HUES6 (cell line): Measurements from ENCODE around the gene GALT.
A peak's percentile ranks its signal among the peaks of the same experiment; 100 is the strongest.

Experiments used
- H3K27ac ChIP-seq: 2 replicates; pipeline ENCODE4 v1.7.0; 2013; ENCODE audit warnings: low read depth, mild to moderate bottlenecking, low read length, inconsistent platforms
- H3K27me3 ChIP-seq: 2 replicates; pipeline ENCODE4 v1.6.1; 2013; ENCODE audit warnings: low read length; ENCODE audit not compliant: control insufficient read depth, insufficient read depth
- H3K36me3 ChIP-seq: 2 replicates; pipeline ENCODE4 v1.6.1; 2013; ENCODE audit warnings: low read length; ENCODE audit not compliant: control insufficient read depth, insufficient read depth
- H3K4me1 ChIP-seq: 2 replicates; pipeline ENCODE4 v1.6.1; 2013; ENCODE audit warnings: low read length; ENCODE audit not compliant: control insufficient read depth, insufficient read depth
- H3K4me3 ChIP-seq: 2 replicates; pipeline ENCODE4 v1.5.1; 2013; ENCODE audit warnings: low read depth, low read length
- H3K9ac ChIP-seq: one replicate; pipeline ENCODE4 v1.6.1; 2013; ENCODE audit warnings: mild to moderate bottlenecking, low read length
- H3K9me3 ChIP-seq: 2 replicates; pipeline ENCODE4 v1.6.1; 2013; ENCODE audit warnings: low read depth, low read length; ENCODE audit not compliant: control insufficient read depth, insufficient read depth

GALT gene

DNA sequence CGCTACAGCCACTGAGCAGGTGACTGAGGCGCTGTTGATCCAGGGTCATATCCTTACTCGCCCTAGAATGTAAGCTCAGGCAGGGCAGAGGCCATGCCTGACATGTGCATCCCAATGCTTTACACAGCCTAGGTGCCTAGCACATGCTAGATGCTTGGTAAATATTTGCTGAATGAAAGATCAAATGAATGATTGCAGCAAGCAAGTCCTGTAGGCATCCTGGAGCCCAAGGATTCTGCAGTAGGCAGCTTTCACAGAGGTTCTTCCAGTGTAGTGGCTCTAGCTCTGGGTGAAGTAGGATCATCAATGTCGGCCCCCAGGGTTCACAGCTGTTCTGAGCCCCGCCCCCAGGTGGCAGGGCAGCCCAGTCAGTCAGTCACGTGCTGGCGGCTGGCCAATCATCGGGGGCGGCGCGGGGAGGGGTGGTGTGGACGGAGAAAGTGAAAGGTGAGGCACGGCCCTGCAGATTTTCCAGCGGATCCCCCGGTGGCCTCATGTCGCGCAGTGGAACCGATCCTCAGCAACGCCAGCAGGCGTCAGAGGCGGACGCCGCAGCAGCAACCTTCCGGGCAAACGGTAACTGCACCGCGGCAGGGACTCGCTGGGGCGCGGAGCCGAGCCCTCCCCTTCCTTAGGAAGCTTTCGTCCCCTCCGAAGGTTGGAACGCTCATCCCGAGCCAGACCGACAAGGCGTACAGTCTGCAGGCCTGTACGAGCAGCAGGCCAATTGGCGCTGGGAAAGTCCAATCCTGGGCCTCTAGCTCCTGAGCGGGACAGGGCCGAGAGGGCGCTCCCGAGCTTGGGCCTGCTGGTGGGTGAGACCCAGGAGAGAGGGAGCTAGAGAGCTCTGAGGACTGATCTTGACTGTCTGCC, at the start of gene GALT:
GALT (plus strand) TSS at position 465 of the 873 bp plus-strand sequence; CDS start at position 495, 30 bp downstream.
- H3K36me3 ChIP-seq: peaks cover 20% of the 10 kb centered on the region
- no peaks in the 10 kb centered on the region for H3K27me3 ChIP-seq
- H3K4me3 ChIP-seq: peak within 1 kb of the TSS; percentile 86
- peaks cover 27% of the 10 kb centered on the region for H3K4me1 ChIP-seq
- no peaks in the 10 kb centered on the region for H3K9me3 ChIP-seq
- peak within 1 kb of the TSS; percentile 84 for H3K9ac ChIP-seq
- peak within 1 kb of the TSS; percentile 2; the same call in 1 of the 2 replicates for H3K27ac ChIP-seq

DNA sequence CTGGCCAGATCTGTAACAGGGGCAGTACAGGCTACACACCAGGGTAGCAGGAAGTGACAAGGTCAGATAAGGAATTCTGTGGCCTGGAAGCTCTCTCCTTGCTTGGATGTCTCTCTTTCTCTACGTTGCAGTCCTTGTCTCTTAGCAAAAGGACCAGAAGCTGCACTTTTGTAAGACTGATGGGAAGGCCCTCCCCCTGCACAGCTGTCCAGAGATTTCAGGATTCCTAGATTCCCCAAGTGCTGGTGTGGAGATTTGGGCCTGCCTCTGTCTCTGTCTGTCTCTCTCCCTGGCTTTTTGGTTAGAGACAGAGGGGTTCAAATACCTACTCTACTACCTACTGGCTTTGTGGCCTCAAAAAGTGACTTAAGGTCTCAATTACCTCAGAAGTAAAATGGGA, 46.9 kb upstream of the GALT start:
- Histone ChIP-seq H3K27ac (no peak overlapping the region), H3K9me3 (no peaks in the 10 kb centered on the region), H3K9ac (no peak overlapping the region), H3K27me3 (peaks cover 2% of the 10 kb centered on the region; the same call in 1 of the 2 replicates), H3K4me1 (peaks cover 11% of the 10 kb centered on the region; the same call in 1 of the 2 replicates), H3K36me3 (no peaks in the 10 kb centered on the region), H3K4me3 (no peak overlapping the region)

DNA sequence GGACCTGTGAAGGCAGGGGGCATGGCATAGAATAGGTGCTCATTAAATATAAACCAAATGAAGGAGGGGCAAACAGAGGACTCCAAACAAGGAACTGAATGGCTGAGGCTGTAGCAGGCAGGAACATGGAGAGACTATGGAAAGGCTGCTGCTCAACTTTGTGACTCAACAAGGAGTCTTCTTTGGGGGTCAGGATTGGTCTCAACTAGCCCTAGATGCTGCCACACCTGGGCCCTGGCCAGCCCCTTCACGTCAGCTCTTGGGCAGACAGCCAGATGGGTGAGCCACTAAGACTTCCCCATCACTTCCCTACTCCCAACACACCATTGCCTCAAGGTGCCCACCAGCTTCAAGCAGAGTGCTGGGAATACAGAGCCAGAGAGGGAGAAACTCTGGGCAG, 45.6 kb upstream of the GALT start:
- no peak overlapping the region for H3K27ac ChIP-seq
- H3K9me3 ChIP-seq: no peaks in the 10 kb centered on the region
- H3K4me3 ChIP-seq: no peak overlapping the region
- no peaks in the 10 kb centered on the region for H3K36me3 ChIP-seq
- H3K27me3 ChIP-seq: no peaks in the 10 kb centered on the region; the same call in 1 of the 2 replicates
- H3K4me1 ChIP-seq: peaks cover 11% of the 10 kb centered on the region; the same call in 1 of the 2 replicates
- H3K9ac ChIP-seq: no peak overlapping the region

DNA sequence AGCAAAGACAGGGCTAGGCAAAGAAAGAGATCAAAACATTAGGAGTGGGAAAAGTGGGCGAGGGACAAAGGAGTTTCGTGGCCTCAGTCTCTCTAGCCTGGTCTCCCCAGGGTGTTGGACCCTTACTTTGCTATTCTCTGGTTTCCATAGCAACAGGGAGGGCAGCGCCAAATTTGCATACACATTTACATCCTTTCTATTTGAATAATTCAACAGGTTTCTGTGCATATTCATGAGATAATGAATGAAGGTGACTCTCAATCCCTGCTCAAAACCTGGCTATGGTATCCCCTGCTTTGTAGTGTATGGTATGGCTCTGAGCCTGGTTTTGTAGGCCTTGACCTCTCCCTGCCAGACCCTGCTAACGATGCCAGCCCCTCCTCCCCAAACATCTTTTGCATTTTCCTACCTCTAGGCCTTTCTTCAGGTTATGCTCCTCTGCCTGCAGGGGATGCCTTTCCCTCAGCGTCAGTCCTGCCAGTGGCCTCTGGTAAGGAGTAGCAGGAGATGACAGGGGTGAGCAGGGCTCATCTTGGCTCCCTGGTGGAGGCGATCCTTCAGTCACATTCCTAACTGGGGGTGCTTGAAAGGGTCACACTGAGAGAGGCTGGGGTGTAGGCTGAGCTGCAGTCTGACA, 44.4 kb upstream of the GALT start:
- H3K27me3 ChIP-seq: no peaks in the 10 kb centered on the region; the same call in 1 of the 2 replicates
- H3K4me3 ChIP-seq: no peak overlapping the region
- no peak overlapping the region for H3K9ac ChIP-seq
- no peak overlapping the region for H3K27ac ChIP-seq
- no peaks in the 10 kb centered on the region for H3K36me3 ChIP-seq
- peaks cover 11% of the 10 kb centered on the region; the same call in 1 of the 2 replicates for H3K4me1 ChIP-seq
- no peaks in the 10 kb centered on the region for H3K9me3 ChIP-seq

DNA sequence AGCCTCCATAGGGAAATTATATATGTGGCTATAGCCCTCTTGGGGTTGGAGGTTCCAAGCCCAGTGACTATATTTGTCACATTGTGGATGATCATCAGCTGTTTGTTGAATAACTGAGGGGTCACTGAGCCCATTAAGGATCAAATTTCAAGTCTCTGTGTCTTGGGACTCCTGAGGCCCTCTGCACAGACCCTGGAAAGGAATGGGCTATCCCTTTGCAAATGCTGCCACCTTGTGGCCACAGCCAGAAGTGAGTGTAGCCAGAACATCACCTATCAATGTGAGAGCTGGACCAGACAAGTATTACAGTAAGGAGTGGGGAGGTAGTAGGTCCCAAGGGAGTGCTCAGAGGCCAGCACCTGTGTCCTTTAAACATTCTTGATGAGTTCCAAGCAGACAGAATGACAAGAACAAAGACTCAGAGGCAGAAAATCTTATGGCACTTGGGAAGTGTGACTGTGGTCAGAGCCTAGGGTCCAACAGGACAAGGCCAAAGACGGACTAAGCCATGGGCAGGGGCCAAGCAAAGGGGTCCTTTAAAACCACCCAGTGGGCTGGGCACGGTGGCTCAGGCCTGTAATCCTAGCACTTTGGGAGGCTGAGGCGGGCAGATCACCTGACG, 42.8 kb upstream of the GALT start:
- Histone ChIP-seq H3K27ac (no peak overlapping the region), H3K4me3 (no peak overlapping the region), H3K27me3 (no peaks in the 10 kb centered on the region; the same call in 1 of the 2 replicates), H3K9ac (no peak overlapping the region), H3K36me3 (no peaks in the 10 kb centered on the region), H3K9me3 (no peaks in the 10 kb centered on the region), H3K4me1 (peaks cover 11% of the 10 kb centered on the region; the same call in 1 of the 2 replicates)

DNA sequence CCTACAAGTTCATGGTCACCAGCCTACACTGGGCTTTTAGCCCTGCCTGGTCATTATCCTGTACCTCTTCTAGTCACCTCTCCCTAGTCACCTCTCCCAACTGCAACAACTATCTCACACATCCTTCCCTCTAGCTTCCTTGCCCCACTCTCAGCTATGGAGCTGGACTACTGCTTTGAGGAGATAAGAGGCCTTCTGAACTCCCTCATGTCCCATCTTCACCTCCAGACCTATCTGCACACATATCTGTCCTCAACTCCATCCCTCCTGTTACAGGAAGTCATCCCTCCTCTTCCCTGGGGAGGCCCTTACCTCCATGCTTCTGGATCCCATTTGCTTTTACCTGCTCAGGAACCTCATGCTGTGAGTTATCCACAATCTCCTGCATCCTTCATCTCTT, 40.3 kb upstream of the GALT start:
- peaks cover 19% of the 10 kb centered on the region for H3K4me1 ChIP-seq
- H3K36me3 ChIP-seq: no peaks in the 10 kb centered on the region
- H3K9me3 ChIP-seq: no peaks in the 10 kb centered on the region
- no peaks in the 10 kb centered on the region; the same call in 1 of the 2 replicates for H3K27me3 ChIP-seq
- no peak overlapping the region for H3K4me3 ChIP-seq
- no peak overlapping the region for H3K9ac ChIP-seq
- H3K27ac ChIP-seq: no peak overlapping the region

DNA sequence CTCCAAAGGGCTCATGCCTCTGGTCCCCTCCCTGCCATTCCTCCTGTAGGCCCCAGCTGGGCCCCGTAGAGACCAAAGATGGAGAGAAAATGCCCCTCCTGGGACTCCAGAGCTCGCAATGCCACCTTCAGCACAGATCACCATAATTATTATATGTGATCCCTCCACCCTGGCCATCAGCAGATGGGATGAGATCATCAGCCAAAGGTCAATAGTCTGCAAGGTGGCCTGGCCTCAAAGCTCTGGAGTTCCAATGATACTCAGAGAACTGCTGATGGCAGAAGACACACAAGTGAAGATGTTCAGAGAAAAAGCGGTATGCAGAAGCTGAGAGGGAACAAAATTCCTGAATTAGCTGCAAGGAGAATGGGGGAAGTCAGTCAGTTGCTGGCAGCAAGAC, 39.6 kb upstream of the GALT start:
- H3K27me3 ChIP-seq: no peaks in the 10 kb centered on the region; the same call in 1 of the 2 replicates
- no peaks in the 10 kb centered on the region for H3K36me3 ChIP-seq
- H3K4me1 ChIP-seq: peaks cover 19% of the 10 kb centered on the region
- no peak overlapping the region for H3K4me3 ChIP-seq
- H3K9me3 ChIP-seq: no peaks in the 10 kb centered on the region
- no peak overlapping the region for H3K9ac ChIP-seq
- no peak overlapping the region for H3K27ac ChIP-seq

DNA sequence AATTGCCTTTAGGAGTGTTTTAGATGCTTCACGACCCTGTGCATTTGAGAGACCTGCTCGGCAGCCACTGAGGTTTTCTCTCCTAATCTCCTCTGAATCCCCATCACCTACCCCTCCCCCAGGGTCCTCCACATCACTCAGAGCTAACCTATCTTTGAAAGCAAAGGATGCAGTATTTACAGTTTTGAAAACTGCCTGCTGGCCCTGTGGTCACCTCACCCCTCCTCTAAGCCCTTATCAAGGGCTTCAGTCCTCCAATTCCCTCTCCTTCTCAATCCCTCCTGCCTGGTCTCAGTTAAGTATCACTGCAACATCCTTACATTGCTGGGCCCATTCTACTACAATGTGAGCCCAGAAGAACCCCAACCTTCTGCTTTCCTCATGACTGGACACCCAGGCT, 39.1 kb upstream of the GALT start:
- H3K4me3 ChIP-seq: no peak overlapping the region
- H3K27ac ChIP-seq: no peak overlapping the region
- no peaks in the 10 kb centered on the region; the same call in 1 of the 2 replicates for H3K27me3 ChIP-seq
- H3K4me1 ChIP-seq: peaks cover 17% of the 10 kb centered on the region
- no peaks in the 10 kb centered on the region for H3K36me3 ChIP-seq
- H3K9ac ChIP-seq: no peak overlapping the region
- no peaks in the 10 kb centered on the region for H3K9me3 ChIP-seq

DNA sequence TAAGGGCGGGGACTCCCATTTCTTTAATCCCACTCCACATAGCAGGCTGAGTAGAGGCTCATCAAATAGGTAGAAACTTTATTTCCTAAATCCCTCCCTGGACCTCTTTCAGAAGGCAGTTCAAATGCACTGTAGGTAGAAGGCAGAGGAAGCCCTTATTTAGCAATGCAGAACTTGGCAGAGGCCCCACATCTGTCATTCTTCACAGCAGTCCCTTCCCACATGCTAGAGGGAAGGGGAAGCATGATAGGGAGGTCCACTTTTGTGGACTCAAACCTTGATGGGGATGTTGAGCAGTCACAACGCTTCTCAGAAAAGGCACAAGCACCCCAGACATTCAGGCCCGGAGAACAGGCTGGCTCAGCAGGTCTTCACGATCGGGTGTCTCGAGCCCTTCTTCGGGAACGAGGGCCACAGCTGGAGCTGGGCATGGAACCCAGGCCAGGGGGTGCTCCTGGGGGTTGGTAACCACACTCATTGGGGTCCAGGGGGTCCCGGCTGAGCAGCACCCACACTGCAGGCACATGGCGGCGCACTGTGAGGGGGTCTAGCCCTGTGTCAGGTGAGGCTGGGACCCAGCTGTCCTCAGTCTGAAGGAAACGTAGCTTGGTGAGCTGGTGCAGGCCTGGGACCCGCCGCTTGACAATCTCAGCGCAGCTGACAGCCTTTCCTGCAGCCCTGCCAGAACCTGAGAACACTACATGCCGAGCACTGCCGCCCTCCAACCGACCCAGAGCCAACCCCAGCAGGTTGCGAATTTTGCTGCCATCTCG, 35.9 kb upstream of the GALT start:
- Histone ChIP-seq H3K9ac (peak overlapping the region; percentile 94), H3K36me3 (no peaks in the 10 kb centered on the region), H3K27ac (no peak overlapping the region), H3K9me3 (no peaks in the 10 kb centered on the region), H3K4me1 (peaks cover 16% of the 10 kb centered on the region), H3K27me3 (no peaks in the 10 kb centered on the region; the same call in none of the 2 replicates), H3K4me3 (peak overlapping the region; percentile 95)

DNA sequence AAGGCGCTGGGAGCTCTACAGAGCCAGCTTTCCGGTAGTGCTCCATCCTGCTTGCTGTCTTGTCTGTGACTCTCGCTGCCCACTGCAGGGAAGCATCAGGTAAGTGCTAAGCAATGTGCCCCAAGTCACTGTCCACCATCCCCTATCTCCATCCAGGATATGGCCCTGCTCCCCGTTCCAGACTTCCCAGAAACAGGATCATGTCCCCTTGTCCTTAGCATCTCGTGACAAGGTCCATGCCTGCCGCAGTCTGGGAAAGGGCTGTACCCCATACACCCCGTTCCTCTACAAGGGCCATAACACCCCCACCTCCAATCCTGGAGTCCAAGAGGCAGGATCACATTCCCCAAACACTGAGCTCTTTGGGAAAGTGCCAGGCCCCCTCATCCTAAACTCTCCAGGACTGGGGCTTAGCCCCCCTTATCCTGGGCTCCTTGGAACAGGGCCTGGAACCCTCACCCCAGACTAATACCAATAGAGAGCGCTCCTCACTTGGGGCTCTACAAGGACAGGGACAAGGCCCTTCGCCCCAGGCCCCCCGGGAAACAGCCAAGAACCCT, 35.1 kb upstream of the GALT start:
- no peaks in the 10 kb centered on the region for H3K36me3 ChIP-seq
- peaks cover 16% of the 10 kb centered on the region for H3K4me1 ChIP-seq
- H3K4me3 ChIP-seq: peak overlapping the region; percentile 95
- H3K9ac ChIP-seq: peak overlapping the region; percentile 94
- no peaks in the 10 kb centered on the region; the same call in 1 of the 2 replicates for H3K27me3 ChIP-seq
- peak overlapping the region; percentile 81 for H3K27ac ChIP-seq
- no peaks in the 10 kb centered on the region for H3K9me3 ChIP-seq
